Measurements from ENCODE around the gene KLF13. TPM values are rescaled to one million over a fixed set of nuclear protein-coding genes. Genes with fewer than 3 reads are reported as not detected.

KLF13 gene
- polyA plus RNA-seq, 1 experiment, result 11.5 TPM

DNA sequence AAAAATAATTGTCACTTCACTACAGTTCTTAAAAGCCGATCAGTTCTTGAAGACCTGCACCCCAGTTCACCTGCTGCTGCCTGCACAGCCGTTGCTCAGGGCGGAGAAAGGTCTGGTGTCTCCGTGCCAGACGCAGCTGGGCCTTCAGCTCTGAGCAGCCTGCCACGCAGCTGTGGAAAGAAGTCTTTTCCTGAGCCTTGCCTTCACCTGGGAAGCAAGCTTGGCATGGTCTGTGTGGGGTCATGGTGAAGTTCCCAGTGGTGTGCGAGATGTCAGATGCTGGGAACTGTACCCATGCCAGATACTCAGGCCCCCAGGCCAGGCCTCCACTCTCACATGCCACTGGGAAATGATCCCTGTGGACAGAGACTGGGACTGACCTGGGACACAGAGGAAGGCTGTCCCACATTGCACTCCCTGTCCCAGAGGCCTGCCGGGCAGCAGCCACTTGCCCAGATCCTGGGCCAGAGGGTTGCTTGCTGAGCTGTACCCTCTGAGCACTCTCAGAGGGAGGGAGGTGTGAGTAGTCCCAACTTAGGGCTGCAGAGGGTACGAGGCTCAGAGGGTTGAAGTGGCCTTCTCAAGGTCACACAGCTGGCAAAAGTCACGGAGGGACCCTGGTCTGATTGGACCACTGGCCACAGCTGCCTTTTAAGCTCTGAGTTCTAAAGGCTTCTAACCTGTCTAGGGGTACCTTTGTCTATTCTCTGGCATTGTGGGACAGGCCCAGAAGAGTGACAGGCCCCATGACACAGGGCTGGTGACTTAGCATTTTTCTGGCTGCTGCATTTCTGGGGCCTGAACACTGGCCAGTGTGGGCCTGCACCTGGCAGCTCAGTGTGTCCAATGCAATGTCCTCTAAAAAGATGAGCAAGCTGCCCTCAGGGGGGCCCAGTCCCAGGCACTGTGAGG lies 55.4 kb downstream of the KLF13 start:
- H3K27me3 ChIP-seq (ENCODE audit: control insufficient read depth, insufficient read depth, low read length), result no peaks in the 10 kb centered on the region
- H3K4me3 ChIP-seq (ENCODE audit: low read depth, low read length), result no peak overlapping the region
- ChIA-PET CTCF (interaction anchor here (0.5 to 1.3 kb wide), 3 partner anchors 106 to 1390 kb away, joined by 3 to 4 read pairs (median 3); no protein-coding TSS in a partner anchor), POLR2A (no interaction called here)
- DNase-seq (ENCODE audit: low read depth), result no peak
- TF ChIP-seq CTCF (IDR thresholded peaks at IDR 0.05; ENCODE audit: insufficient read depth, low read depth, low read length), result no peak
- H3K36me3 ChIP-seq (ENCODE audit: control insufficient read depth, insufficient read depth, low read length), result peaks cover 8% of the 10 kb centered on the region

DNA sequence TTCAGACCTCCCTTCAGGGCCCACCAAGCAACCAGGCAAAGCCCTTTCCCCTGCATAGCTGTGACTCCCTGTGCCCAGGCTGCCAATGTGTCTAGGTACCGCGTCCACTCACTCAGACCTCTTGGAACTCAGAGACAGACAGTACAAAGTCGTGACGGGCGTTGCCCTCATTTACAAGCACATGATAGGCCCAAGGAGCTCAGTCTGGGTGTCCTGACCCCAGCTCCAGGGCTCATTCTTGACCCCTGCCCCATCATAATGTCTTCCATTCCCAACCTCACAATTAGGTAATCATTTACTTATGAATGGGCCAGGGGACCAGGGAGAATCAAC lies 56.0 kb downstream of the KLF13 start:
- ChIA-PET CTCF (interaction anchor here (0.6 kb wide), 1 partner anchor 1389 kb away, joined by 3 read pairs; no protein-coding TSS in a partner anchor), POLR2A (no interaction called here)
- peaks cover 5% of the 10 kb centered on the region for H3K36me3 ChIP-seq (ENCODE audit: control insufficient read depth, insufficient read depth, low read length)
- TF ChIP-seq CTCF (IDR thresholded peaks at IDR 0.05; ENCODE audit: insufficient read depth, low read depth, low read length), result no peak
- no peaks in the 10 kb centered on the region for H3K27me3 ChIP-seq (ENCODE audit: control insufficient read depth, insufficient read depth, low read length)
- H3K4me3 ChIP-seq (ENCODE audit: low read depth, low read length), result no peak overlapping the region
- no peak for DNase-seq (ENCODE audit: low read depth)

DNA sequence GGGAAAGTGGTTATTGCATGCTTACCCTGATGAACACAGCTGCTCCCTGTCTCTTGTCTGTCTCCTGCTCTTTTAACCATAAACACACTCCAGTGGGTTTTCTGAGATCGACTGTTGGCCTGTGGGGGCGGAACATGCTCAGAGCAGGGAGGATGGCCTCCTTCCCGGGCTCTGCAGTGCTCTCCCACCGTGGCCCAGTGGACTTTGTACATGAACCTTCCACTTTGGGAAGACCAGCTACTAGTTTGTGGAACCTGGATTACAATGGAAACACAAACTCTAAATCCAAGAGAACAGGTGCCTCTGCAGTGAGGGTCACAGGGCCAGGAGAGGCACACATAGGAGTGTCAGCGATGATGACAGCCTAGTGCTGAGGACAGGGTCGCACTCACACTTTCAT lies 56.5 kb downstream of the KLF13 start:
- no peak for DNase-seq (ENCODE audit: low read depth)
- POLR2A ChIA-PET, result no interaction called here
- Histone ChIP-seq H3K27me3 (ENCODE audit: control insufficient read depth, insufficient read depth, low read length) (no peaks in the 10 kb centered on the region), H3K4me3 (ENCODE audit: low read depth, low read length) (no peak overlapping the region), H3K36me3 (ENCODE audit: control insufficient read depth, insufficient read depth, low read length) (peaks cover 4% of the 10 kb centered on the region)
- TF ChIP-seq CTCF (IDR thresholded peaks at IDR 0.05; ENCODE audit: insufficient read depth, low read depth, low read length), result no peak
- CTCF ChIA-PET, result interaction anchor here (0.6 to 1.8 kb wide), 3 partner anchors 23 to 1389 kb away, joined by 3 to 8 read pairs (median 3); no protein-coding TSS in a partner anchor

DNA sequence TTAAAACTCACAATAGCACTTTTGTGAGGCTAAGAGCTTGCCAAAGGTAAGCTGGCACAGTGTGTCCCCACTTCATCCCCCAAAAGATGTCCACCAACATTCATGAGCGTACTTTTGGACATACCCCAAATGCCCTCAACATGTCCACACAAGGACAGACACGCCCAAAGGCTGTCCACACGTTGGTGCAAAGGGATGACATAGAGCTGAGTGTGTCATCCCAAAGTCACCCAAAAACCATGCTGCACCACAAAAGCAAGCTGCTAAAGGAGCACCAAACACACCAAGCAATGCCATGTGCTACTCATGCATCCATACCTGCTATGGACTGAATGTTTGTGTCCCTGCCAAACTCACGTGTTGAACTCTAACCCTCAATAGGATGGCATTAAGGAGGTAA lies 57.9 kb downstream of the KLF13 start:
- no peaks in the 10 kb centered on the region for H3K27me3 ChIP-seq (ENCODE audit: control insufficient read depth, insufficient read depth, low read length)
- no peak for DNase-seq (ENCODE audit: low read depth)
- TF ChIP-seq CTCF (IDR thresholded peaks at IDR 0.05; ENCODE audit: insufficient read depth, low read depth, low read length), result no peak
- CTCF ChIA-PET, result interaction anchor here (1.5 to 1.8 kb wide), 2 partner anchors 18 to 104 kb away, joined by 4 to 8 read pairs; no protein-coding TSS in a partner anchor
- H3K4me3 ChIP-seq (ENCODE audit: low read depth, low read length), result no peak overlapping the region
- POLR2A ChIA-PET, result no interaction called here
- H3K36me3 ChIP-seq (ENCODE audit: control insufficient read depth, insufficient read depth, low read length), result peaks cover 2% of the 10 kb centered on the region; the same call in 1 of the 2 replicates

- Histone ChIP-seq H3K36me3 (ENCODE audit: control insufficient read depth, insufficient read depth, low read length) (no peaks in the 10 kb centered on the region; the same call in 1 of the 2 replicates), H3K27me3 (ENCODE audit: control insufficient read depth, insufficient read depth, low read length) (no peaks in the 10 kb centered on the region), H3K4me3 (ENCODE audit: low read depth, low read length) (no peak overlapping the region)
- no peak for DNase-seq (ENCODE audit: low read depth)
- TF ChIP-seq CTCF (IDR thresholded peaks at IDR 0.05; ENCODE audit: insufficient read depth, low read depth, low read length), result no peak
- ChIA-PET CTCF (interaction anchor here (0.6 to 1.0 kb wide), 2 partner anchors 20 to 257 kb away, joined by 3 read pairs; no protein-coding TSS in a partner anchor), POLR2A (interaction anchor here (0.6 kb wide), 1 partner anchor 32 kb away, joined by 3 read pairs; no protein-coding TSS in a partner anchor)
Measured at GRCh38 chr15:31385736-31386135, 59.1 kb downstream of the KLF13 start.

Data from BJ (cell line).